Testis (tissue), 5 donors: ENCODE measurements around the gene KIF3B. TPM values are rescaled to one million over a fixed set of nuclear protein-coding genes. Genes with fewer than 3 reads are reported as not detected.

Experiments
- DNase-seq: peaks from one replicate; pipeline ENCODE4 v3.0.0-alpha.2; 2019
- H3K27ac ChIP-seq, 2 donors: fragments of 200-600 bp; sonication (generic); one replicate each; pipeline ENCODE4 v1.5.1; 2019
- H3K27me3 ChIP-seq: fragments of 200-600 bp; sonication (generic); one replicate; pipeline ENCODE4 v1.5.1; 2019
- H3K36me3 ChIP-seq: fragments of 200-600 bp; sonication (generic); one replicate; pipeline ENCODE4 v1.5.1; 2017; ENCODE audit warnings: low read depth; ENCODE audit errors: missing control alignments
- H3K4me1 ChIP-seq: fragments of 200-600 bp; sonication (generic); one replicate; pipeline ENCODE4 v1.5.1; 2019
- H3K4me3 ChIP-seq, 2 donors: fragments of 200-600 bp; sonication (generic); one replicate each; pipeline ENCODE4 v1.5.1; 2017 to 2019
- H3K9me3 ChIP-seq: fragments of 200-600 bp; sonication (generic); one replicate; pipeline ENCODE4 v1.5.1; 2017
- CTCF ChIP-seq, 3 experiments: fragments of 450-650 bp in 2 of 3; fragments of 200-600 bp in 1 of 3; sonication (generic) in 1 of 3; IDR thresholded peaks; one replicate each; pipeline ENCODE4 v1.5.1; 2016 to 2019; ENCODE audit warnings: antibody characterized with exemption in 3 of 3, mild to moderate bottlenecking in 2 of 3, moderate library complexity in 1 of 3
- POLR2A ChIP-seq: fragments of 450-650 bp; IDR thresholded peaks from one replicate; pipeline ENCODE4 v1.6.1; 2017; ENCODE audit warnings: antibody characterized with exemption, mild to moderate bottlenecking, moderate library complexity
- WGBS, 2 donors: methylation state at CpG; one replicate each; pipeline ENCODE4 v1.1.5; 2018; 5-methylcytosine and 5-hydroxymethylcytosine counted together
- intact Hi-C: fragments of 100-400 bp; cut with DNase I; formaldehyde crosslinking; loops from one replicate; pipeline ENCODE4 v1.15.1; 2023; ENCODE audit warnings: low total_unique reads
- long read RNA-seq, 2 donors: transcript quantifications; one replicate each; lab custom pipeline, GENCODE V29; 2026
- polyA plus RNA-seq: library from polyadenylated mRNA; stranded (reverse); fragments of 350-450 nt; fragmentation: Illumina TruSeq; extraction: RNeasy Lipid Tissue Mini Kit (QIAGEN cat#74804); gene quantifications from one replicate; pipeline ENCODE4 v1.2.3, GENCODE V29; 2014; ENCODE audit warnings: low read depth, low replicate concordance; ENCODE audit not compliant: insufficient read depth
- total RNA-seq, 2 donors: library from RNA; depleted of rRNA; stranded (reverse); fragments of >200 nt; gene quantifications; one replicate each; pipeline ENCODE4 v1.2.3, GENCODE V29; 2016

Gene KIF3B
- total RNA-seq, result 10 to 100 TPM; 33.1 to 41.2 TPM
- 55.6 TPM for polyA plus RNA-seq
- long read RNA-seq, donor 1, partial matches to known transcripts, result 12 of 12 reads
- long read RNA-seq, donor 1, other reads (novel, unspliced or antisense), result 0 of 12 reads
- long read RNA-seq, donor 2, partial matches to known transcripts, result 9 of 9 reads
- long read RNA-seq, donor 2, other reads (novel, unspliced or antisense), result 0 of 9 reads

GRCh38 chr20:32277361-32278198 is at the start of gene KIF3B:
KIF3B (plus strand) TSS chr20:32277651; CDS start chr20:32309778, 32,127 bp downstream.
- Histone ChIP-seq H3K27me3 (no peaks in the 10 kb centered on the region), H3K9me3 (no peaks in the 10 kb centered on the region), H3K4me3 (peak within 1 kb of the TSS; percentile 82 to 84), H3K4me1 (peaks cover 8% of the 10 kb centered on the region), H3K36me3 (no peaks in the 10 kb centered on the region), H3K27ac (peak within 1 kb of the TSS; percentile 59 to 66)
- 1 to 2% methylated on average over 30 to 55 of the region's 62 CpGs for WGBS, 2 donors
- TF ChIP-seq CTCF (IDR thresholded peaks at IDR 0.05) (no peak), POLR2A (no peak)
- DNase-seq, result peak; percentile 94
- intact Hi-C loops, result no loop called here

GRCh38 chr20:32227744-32228688 is 49.4 kb upstream of the KIF3B start:
- TF ChIP-seq POLR2A (no peak), CTCF (IDR thresholded peaks at IDR 0.05) (no peak)
- Histone ChIP-seq H3K4me1 (no peaks in the 10 kb centered on the region), H3K9me3 (no peaks in the 10 kb centered on the region), H3K27me3 (no peaks in the 10 kb centered on the region), H3K27ac (no peak overlapping the region), H3K4me3 (no peak overlapping the region), H3K36me3 (no peaks in the 10 kb centered on the region)
- DNase-seq, result no peak
- WGBS, 2 donors, result 66 to 75% methylated on average over 20 to 22 of the region's 22 CpGs
- intact Hi-C loops, result no loop called here

GRCh38 chr20:32229251-32229747 is 48.2 kb upstream of the KIF3B start:
- intact Hi-C loops, result no loop called here
- Histone ChIP-seq H3K36me3 (no peaks in the 10 kb centered on the region), H3K9me3 (no peaks in the 10 kb centered on the region), H3K27me3 (no peaks in the 10 kb centered on the region), H3K4me1 (no peaks in the 10 kb centered on the region), H3K27ac (no peak overlapping the region), H3K4me3 (no peak overlapping the region)
- WGBS, 2 donors, result 79 to 83% methylated on average over 5 of the region's 5 CpGs
- no peak for DNase-seq
- TF ChIP-seq CTCF (IDR thresholded peaks at IDR 0.05) (no peak), POLR2A (no peak)

GRCh38 chr20:32230707-32231106 is 46.7 kb upstream of the KIF3B start:
- no peaks in the 10 kb centered on the region for H3K36me3 ChIP-seq
- H3K27me3 ChIP-seq, result no peaks in the 10 kb centered on the region
- no peak overlapping the region for H3K27ac ChIP-seq
- no peak overlapping the region for H3K4me3 ChIP-seq
- 90 to 95% methylated on average over 6 to 13 of the region's 13 CpGs for WGBS, 2 donors
- no peaks in the 10 kb centered on the region for H3K9me3 ChIP-seq
- no peaks in the 10 kb centered on the region for H3K4me1 ChIP-seq
- intact Hi-C loops, result no loop called here
- no peak for DNase-seq
- TF ChIP-seq CTCF (IDR thresholded peaks at IDR 0.05) (no peak), POLR2A (no peak)
